Vagina (tissue), 2 donors: ENCODE data around the gene ZBTB21. TPM values are rescaled to one million over a fixed set of nuclear protein-coding genes. Genes with fewer than 3 reads are reported as not detected.

Experiments used
- DNase-seq, 2 donors: peaks; one replicate each; pipeline ENCODE4 v3.0.0-alpha.2; 2017; ENCODE audit errors: extremely low spot score in 2 of 2
- H3K27ac ChIP-seq: fragments of 200-600 bp; sonication (generic); one replicate; pipeline ENCODE4 v1.5.1; 2019
- H3K27me3 ChIP-seq: fragments of 200-600 bp; sonication (generic); one replicate; pipeline ENCODE4 v1.5.1; 2019
- H3K36me3 ChIP-seq, 2 donors: fragments of 200-600 bp; sonication (generic); one replicate each; pipeline ENCODE4 v1.5.1; 2017 to 2019
- H3K4me1 ChIP-seq: fragments of 200-600 bp; sonication (generic); one replicate; pipeline ENCODE4 v1.5.1; 2019
- H3K4me3 ChIP-seq, 2 donors: fragments of 200-600 bp; sonication (generic); 1 replicate in 1 of 2; 2 replicates in 1 of 2; pipeline ENCODE4 v1.5.1; 2016 to 2019
- H3K9me3 ChIP-seq: fragments of 200-600 bp; sonication (generic); one replicate; pipeline ENCODE4 v1.5.1; 2019
- POLR2A ChIP-seq, 2 donors: fragments of 450-650 bp; IDR thresholded peaks; one replicate each; pipeline ENCODE4 v1.6.1; 2017; ENCODE audit warnings: antibody characterized with exemption in 2 of 2, mild to moderate bottlenecking in 2 of 2, moderate library complexity in 2 of 2
- POLR2AphosphoS5 ChIP-seq, 2 donors: sonication (generic); formaldehyde crosslinking; IDR thresholded peaks; one replicate each; pipeline ENCODE4 v1.9.0; 2017; ENCODE audit warnings: antibody characterized with exemption in 2 of 2, mild to moderate bottlenecking in 2 of 2, low read depth in 1 of 2; ENCODE audit not compliant: insufficient read depth in 1 of 2
- intact Hi-C: fragments of 100-400 bp; cut with DNase I; formaldehyde crosslinking; loops from one replicate; pipeline ENCODE4 v1.15.1; 2023
- total RNA-seq: library from RNA; depleted of rRNA; stranded (reverse); fragments of >200 nt; gene quantifications from one replicate; pipeline ENCODE4 v1.2.3, GENCODE V29; 2016
- TF ChIP-seq, protein P1 (sequence below), 3 experiments: fragments of 450-650 bp in 2 of 3; fragments of 200-600 bp in 1 of 3; sonication (generic) in 1 of 3; IDR thresholded peaks; one replicate each; pipeline ENCODE4 v1.5.1; 2017 to 2019; ENCODE audit warnings: antibody characterized with exemption in 3 of 3, mild to moderate bottlenecking in 2 of 3, moderate library complexity in 2 of 3

The ZBTB21 gene
- total RNA-seq, 1 donor from 2014 or later, result 16.7 TPM

DNA sequence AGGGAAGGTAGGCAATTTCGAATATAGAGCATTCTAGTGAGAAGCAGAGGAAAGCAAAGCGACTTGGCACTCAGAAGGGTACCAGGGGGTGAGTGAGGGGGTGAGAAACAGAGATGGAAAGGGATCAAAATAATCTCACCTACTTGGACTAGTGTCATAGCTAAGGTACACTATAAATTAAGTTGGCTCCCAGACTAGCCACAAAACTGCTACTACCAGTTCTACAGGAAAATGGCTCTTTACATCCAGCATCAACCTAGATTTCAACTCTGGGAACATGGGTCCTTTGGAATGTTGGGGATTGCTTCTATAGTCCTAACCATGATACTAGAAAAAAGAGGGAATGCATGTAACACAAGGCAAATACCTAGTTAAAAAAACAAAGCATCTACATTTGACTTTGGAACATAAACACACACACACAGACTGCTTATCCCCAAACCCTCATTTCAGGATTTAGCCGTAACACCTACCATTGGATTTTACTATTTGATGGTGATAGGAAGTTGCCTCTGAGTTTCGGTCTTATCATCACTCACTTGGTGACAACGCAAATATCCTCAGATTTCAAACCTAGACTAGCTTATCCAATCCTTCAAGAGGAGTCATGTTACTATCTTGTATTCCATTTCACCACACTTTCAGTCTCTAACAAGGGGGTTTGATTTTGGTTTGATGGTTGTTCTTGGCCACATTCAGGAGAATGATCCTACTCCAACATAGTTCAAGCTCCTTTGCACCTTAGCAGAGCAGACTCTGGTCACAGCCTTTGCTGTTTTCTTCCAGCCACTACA lies 5.6 kb downstream of the ZBTB21 start:
- no peaks in the 10 kb centered on the region for H3K27me3 ChIP-seq
- DNase-seq, result no peak
- no peak overlapping the region for H3K27ac ChIP-seq
- no peak for TF ChIP-seq POLR2AphosphoS5 (IDR thresholded peaks at IDR 0.05; ENCODE audit: insufficient read depth in 1 of 2, low read depth in 1 of 2)
- TF ChIP-seq, protein P1, sequence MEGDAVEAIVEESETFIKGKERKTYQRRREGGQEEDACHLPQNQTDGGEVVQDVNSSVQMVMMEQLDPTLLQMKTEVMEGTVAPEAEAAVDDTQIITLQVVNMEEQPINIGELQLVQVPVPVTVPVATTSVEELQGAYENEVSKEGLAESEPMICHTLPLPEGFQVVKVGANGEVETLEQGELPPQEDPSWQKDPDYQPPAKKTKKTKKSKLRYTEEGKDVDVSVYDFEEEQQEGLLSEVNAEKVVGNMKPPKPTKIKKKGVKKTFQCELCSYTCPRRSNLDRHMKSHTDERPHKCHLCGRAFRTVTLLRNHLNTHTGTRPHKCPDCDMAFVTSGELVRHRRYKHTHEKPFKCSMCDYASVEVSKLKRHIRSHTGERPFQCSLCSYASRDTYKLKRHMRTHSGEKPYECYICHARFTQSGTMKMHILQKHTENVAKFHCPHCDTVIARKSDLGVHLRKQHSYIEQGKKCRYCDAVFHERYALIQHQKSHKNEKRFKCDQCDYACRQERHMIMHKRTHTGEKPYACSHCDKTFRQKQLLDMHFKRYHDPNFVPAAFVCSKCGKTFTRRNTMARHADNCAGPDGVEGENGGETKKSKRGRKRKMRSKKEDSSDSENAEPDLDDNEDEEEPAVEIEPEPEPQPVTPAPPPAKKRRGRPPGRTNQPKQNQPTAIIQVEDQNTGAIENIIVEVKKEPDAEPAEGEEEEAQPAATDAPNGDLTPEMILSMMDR (IDR thresholded peaks at IDR 0.05), result no peak
- H3K4me1 ChIP-seq, result peaks cover 35% of the 10 kb centered on the region
- H3K9me3 ChIP-seq, result no peaks in the 10 kb centered on the region
- intact Hi-C loops, result loop anchor here (10.0 kb wide), 2 partner anchors 50 to 110 kb away; partner anchors contain the start of gene C2CD2
- H3K36me3 ChIP-seq, result no peaks in the 10 kb centered on the region
- H3K4me3 ChIP-seq, result no peak overlapping the region

DNA sequence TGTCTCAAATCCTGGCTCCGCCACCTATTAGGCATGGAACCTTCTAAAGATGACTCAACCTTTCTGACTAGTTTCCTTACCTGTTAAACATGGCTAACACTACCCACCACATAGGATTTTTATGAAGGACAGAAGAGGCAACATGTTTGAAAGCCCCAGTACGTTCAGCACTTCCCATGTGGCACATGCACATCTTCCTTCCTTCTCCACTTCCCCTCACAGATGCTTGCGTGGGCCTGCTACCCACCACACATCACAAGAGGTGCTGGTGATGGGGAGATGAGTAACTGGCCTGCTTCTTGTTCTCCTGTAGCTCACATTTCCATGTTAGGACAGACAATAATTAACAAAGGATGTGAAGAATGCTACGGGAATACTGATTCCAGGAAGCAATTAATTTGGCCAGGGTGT lies 7.1 kb downstream of the ZBTB21 start:
- Histone ChIP-seq H3K27me3 (no peaks in the 10 kb centered on the region), H3K4me3 (no peak overlapping the region), H3K27ac (no peak overlapping the region), H3K4me1 (peaks cover 27% of the 10 kb centered on the region), H3K36me3 (no peaks in the 10 kb centered on the region), H3K9me3 (no peaks in the 10 kb centered on the region)
- TF ChIP-seq POLR2AphosphoS5 (IDR thresholded peaks at IDR 0.05; ENCODE audit: insufficient read depth in 1 of 2, low read depth in 1 of 2) (no peak), POLR2A (IDR thresholded peaks at IDR 0.05) (no peak)
- TF ChIP-seq, protein P1 (IDR thresholded peaks at IDR 0.05), result no peak
- intact Hi-C loops, result loop anchor here (10.0 kb wide), 2 partner anchors 48 to 112 kb away; partner anchors contain the start of gene C2CD2
- DNase-seq, result no peak

GRCh38 chr21:42002421-42002958 lies 7.7 kb downstream of the ZBTB21 start:
- intact Hi-C loops, result loop anchor here (10.0 kb wide), 2 partner anchors 48 to 112 kb away; partner anchors contain the start of gene C2CD2
- no peak overlapping the region for H3K4me3 ChIP-seq
- no peaks in the 10 kb centered on the region for H3K9me3 ChIP-seq
- peaks cover 21% of the 10 kb centered on the region for H3K4me1 ChIP-seq
- no peak overlapping the region for H3K27ac ChIP-seq
- TF ChIP-seq POLR2A (IDR thresholded peaks at IDR 0.05), result no peak
- TF ChIP-seq POLR2AphosphoS5 (IDR thresholded peaks at IDR 0.05; ENCODE audit: insufficient read depth in 1 of 2, low read depth in 1 of 2), result no peak
- TF ChIP-seq, protein P1 (IDR thresholded peaks at IDR 0.05), result no peak
- no peak for DNase-seq
- H3K27me3 ChIP-seq, result no peaks in the 10 kb centered on the region
- no peaks in the 10 kb centered on the region for H3K36me3 ChIP-seq

DNA sequence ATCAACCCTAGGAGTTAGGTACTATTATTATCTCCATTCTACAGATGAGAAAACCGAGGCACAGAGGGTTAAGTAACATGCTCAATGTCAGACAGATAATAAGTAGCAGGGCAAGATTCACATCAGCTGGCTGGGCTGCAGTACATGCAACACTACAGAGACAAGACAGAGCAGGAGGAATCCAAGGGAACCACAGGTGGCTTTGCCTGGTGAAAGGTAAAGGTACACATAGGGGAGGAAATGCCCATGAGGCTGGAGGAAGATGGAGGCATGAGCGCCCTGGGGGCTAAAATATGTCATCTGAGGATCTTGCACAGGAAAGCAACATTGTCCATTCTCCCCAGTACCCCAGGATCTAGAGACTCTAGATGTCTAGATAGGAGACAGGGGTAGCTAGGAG lies 8.4 kb downstream of the ZBTB21 start:
- Histone ChIP-seq H3K9me3 (no peaks in the 10 kb centered on the region), H3K27me3 (no peaks in the 10 kb centered on the region), H3K27ac (no peak overlapping the region), H3K4me3 (no peak overlapping the region), H3K4me1 (peaks cover 17% of the 10 kb centered on the region), H3K36me3 (no peaks in the 10 kb centered on the region)
- DNase-seq, result no peak
- TF ChIP-seq POLR2AphosphoS5 (IDR thresholded peaks at IDR 0.05; ENCODE audit: insufficient read depth in 1 of 2, low read depth in 1 of 2) (no peak), POLR2A (IDR thresholded peaks at IDR 0.05) (no peak)
- TF ChIP-seq, protein P1 (IDR thresholded peaks at IDR 0.05), result no peak
- intact Hi-C loops, result loop anchor here (10.0 kb wide), 2 partner anchors 47 to 113 kb away; partner anchors contain the start of gene C2CD2

GRCh38 chr21:42000908-42001307 lies 9.3 kb downstream of the ZBTB21 start:
- Histone ChIP-seq H3K27ac (no peak overlapping the region), H3K36me3 (no peaks in the 10 kb centered on the region), H3K4me3 (no peak overlapping the region), H3K27me3 (no peaks in the 10 kb centered on the region), H3K9me3 (no peaks in the 10 kb centered on the region), H3K4me1 (peaks cover 17% of the 10 kb centered on the region)
- intact Hi-C loops, result loop anchor here (10.0 kb wide), 2 partner anchors 46 to 114 kb away; partner anchors contain the start of gene C2CD2
- TF ChIP-seq, protein P1 (IDR thresholded peaks at IDR 0.05), result no peak
- TF ChIP-seq POLR2A (IDR thresholded peaks at IDR 0.05), result no peak
- TF ChIP-seq POLR2AphosphoS5 (IDR thresholded peaks at IDR 0.05; ENCODE audit: insufficient read depth in 1 of 2, low read depth in 1 of 2), result no peak
- no peak for DNase-seq
